GM18951 (cell line): Measurements from ENCODE around the gene CHCHD6.

Experiments
- POLR2A ChIP-seq: IDR thresholded peaks from 4 replicates; pipeline ENCODE4 v1.6.1; 2011; ENCODE audit warnings: mild to moderate bottlenecking; ENCODE audit not compliant: insufficient read length, insufficient read depth; ENCODE audit errors: extremely low read depth
- in situ Hi-C: fragments of 300-500 bp; cut with MboI; formaldehyde crosslinking; loops from one replicate; pipeline ENCODE4 v1.12.0; 2022; ENCODE audit warnings: low sequenced_read_pairs, mixed read lengths, inconsistent platforms; ENCODE audit not compliant: unreplicated experiment

CHCHD6 gene

GRCh38 chr3:126723801-126724200 is 19.8 kb downstream of the CHCHD6 start:
- TF ChIP-seq POLR2A = no peak
- in situ Hi-C loops = no loop called here

GRCh38 chr3:126728680-126729079 is 24.6 kb downstream of the CHCHD6 start:
- no peak for TF ChIP-seq POLR2A
- in situ Hi-C loops = no loop called here

- in situ Hi-C loops = no loop called here
- TF ChIP-seq POLR2A = no peak
Observed at GRCh38 chr3:126730376-126730775, 26.3 kb downstream of the CHCHD6 start.

GRCh38 chr3:126731044-126731443 is 27.0 kb downstream of the CHCHD6 start:
- no peak for TF ChIP-seq POLR2A
- in situ Hi-C loops = no loop called here

GRCh38 chr3:126732281-126733060 is 28.4 kb downstream of the CHCHD6 start:
- in situ Hi-C loops = no loop called here
- no peak for TF ChIP-seq POLR2A

GRCh38 chr3:126733061-126733430 is 29.0 kb downstream of the CHCHD6 start:
- in situ Hi-C loops = no loop called here
- no peak for TF ChIP-seq POLR2A

GRCh38 chr3:126734106-126734723 is 30.2 kb downstream of the CHCHD6 start:
- no peak for TF ChIP-seq POLR2A
- in situ Hi-C loops = no loop called here

- in situ Hi-C loops = no loop called here
- TF ChIP-seq POLR2A = no peak
Observed at GRCh38 chr3:126737527-126737926, 33.5 kb downstream of the CHCHD6 start.

- TF ChIP-seq POLR2A = no peak
- in situ Hi-C loops = no loop called here
Observed at GRCh38 chr3:126742057-126742456, 38.0 kb downstream of the CHCHD6 start.

- in situ Hi-C loops = no loop called here
- TF ChIP-seq POLR2A = no peak
Observed at GRCh38 chr3:126743350-126743749, 39.3 kb downstream of the CHCHD6 start.

GRCh38 chr3:126743781-126744180 is 39.7 kb downstream of the CHCHD6 start:
- TF ChIP-seq POLR2A = no peak
- in situ Hi-C loops = no loop called here

GRCh38 chr3:126745760-126746394 is 41.8 kb downstream of the CHCHD6 start:
- no peak for TF ChIP-seq POLR2A
- in situ Hi-C loops = no loop called here

GRCh38 chr3:126746395-126747177 is 42.5 kb downstream of the CHCHD6 start:
- in situ Hi-C loops = no loop called here
- no peak for TF ChIP-seq POLR2A

GRCh38 chr3:126747768-126748167 is 43.7 kb downstream of the CHCHD6 start:
- in situ Hi-C loops = no loop called here

More at GRCh38 chr3:126747768-126748167, 43.7 kb downstream of the CHCHD6 start:
- TF ChIP-seq POLR2A = no peak
